ENCODE data around the gene PTPRN2. TPM values are rescaled to one million over a fixed set of nuclear protein-coding genes. Genes with fewer than 3 reads are reported as not detected.

PTPRN2 gene
- total and polyA plus RNA-seq, 2 of the 13 experiments (the other 11 are each of a cell fraction or from before 2014, with no cell fraction given), result 2.5 to 24.2 TPM

DNA sequence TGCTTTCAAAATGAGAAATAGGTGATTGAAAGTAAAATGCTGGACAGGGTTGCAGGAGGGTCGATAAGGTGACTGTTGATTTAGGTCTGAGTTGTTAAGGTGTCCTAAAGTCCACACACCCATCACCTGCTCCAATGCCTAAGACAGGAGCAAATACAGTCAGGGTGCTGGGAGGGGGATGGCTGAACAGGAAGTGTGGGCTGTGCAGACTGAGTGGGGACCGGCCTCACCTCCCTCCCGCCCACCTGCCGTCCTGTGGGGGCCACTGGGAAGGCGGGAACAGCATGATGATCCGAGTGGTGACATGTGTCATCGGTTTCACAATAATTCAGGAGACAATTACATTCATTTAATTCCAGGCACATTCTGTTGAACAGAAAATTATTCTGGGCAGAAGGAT lies 990.1 kb downstream of the PTPRN2 start:
- Histone ChIP-seq H3K9ac (ENCODE audit: insufficient read depth, low read depth, low read length) (no peak overlapping the region), H3K9me3 (ENCODE audit: low read length) (no peaks in the 10 kb centered on the region), H3K4me2 (ENCODE audit: low read depth, low read length) (no peak overlapping the region), H3K36me3 (replicated peaks in 1 of 2; ENCODE audit: control insufficient read depth in 1 of 2, insufficient read depth in 2 of 2, low read length in 2 of 2) (no peaks in the 10 kb centered on the region), H3K79me2 (ENCODE audit: insufficient read depth, low read length) (no peaks in the 10 kb centered on the region), H3K27ac (ENCODE audit: extremely low read length, insufficient read depth, low read length) (no peak overlapping the region), H4K20me1 (ENCODE audit: insufficient read depth, low read length) (no peaks in the 10 kb centered on the region), H3K4me3 (replicated peaks in 1 of 3; ENCODE audit: insufficient read depth in 1 of 3, low read depth in 2 of 3, low read length in 3 of 3) (no peak overlapping the region), H2AFZ (ENCODE audit: low read length) (no peak overlapping the region), H3K4me1 (ENCODE audit: insufficient read depth, low read length) (peaks cover 9% of the 10 kb centered on the region; the same call in 1 of the 2 replicates), H3K27me3 (ENCODE audit: control insufficient read depth in 1 of 2, insufficient read depth in 2 of 2, low read length in 2 of 2) (peaks cover 2 to 17% of the 10 kb centered on the region in 2 experiments; a peak in 3 of 5 replicates)
- FAIRE-seq (no peak), DNase-seq (ENCODE audit: low spot score) (no peak), ATAC-seq (peak; percentile 88)
- POLR2A ChIA-PET, result no interaction called here
- intact Hi-C loops (cut with micrococcal nuclease; ENCODE audit: unreplicated experiment) (no loop called here), in situ Hi-C loops (cut with HindIII; ENCODE audit: extremely low pct_ligation_motif_present, low pct_unique_long_range_greater_than_20kb) (no loop called here)
- 26% methylated on average over 7 of the region's 7 CpGs for WGBS (ENCODE audit: low lambda C conversion rate)
- no TSS peak for BruUV-seq (replicated peaks)
- CTCF ChIA-PET (ENCODE audit: low intra/inter-chr PET ratio, low total read pairs), result no interaction called here
- TF ChIP-seq DNMT3B (CRISPR knock-in tag; conservative IDR thresholded peaks at IDR 0.05), result no peak
- TF ChIP-seq ZFP90 (CRISPR knock-in tag; IDR thresholded peaks at IDR 0.05; ENCODE audit: borderline replicate concordance), result no peak
- no peak for TF ChIP-seq SIN3B (IDR thresholded peaks at IDR 0.05; ENCODE audit: low read length)
- TF ChIP-seq, protein P1, sequence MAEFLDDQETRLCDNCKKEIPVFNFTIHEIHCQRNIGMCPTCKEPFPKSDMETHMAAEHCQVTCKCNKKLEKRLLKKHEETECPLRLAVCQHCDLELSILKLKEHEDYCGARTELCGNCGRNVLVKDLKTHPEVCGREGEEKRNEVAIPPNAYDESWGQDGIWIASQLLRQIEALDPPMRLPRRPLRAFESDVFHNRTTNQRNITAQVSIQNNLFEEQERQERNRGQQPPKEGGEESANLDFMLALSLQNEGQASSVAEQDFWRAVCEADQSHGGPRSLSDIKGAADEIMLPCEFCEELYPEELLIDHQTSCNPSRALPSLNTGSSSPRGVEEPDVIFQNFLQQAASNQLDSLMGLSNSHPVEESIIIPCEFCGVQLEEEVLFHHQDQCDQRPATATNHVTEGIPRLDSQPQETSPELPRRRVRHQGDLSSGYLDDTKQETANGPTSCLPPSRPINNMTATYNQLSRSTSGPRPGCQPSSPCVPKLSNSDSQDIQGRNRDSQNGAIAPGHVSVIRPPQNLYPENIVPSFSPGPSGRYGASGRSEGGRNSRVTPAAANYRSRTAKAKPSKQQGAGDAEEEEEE (CRISPR knock-in tag; IDR thresholded peaks at IDR 0.05; ENCODE audit: borderline replicate concordance), result no peak
- TF ChIP-seq PAXIP1 (CRISPR knock-in tag; conservative IDR thresholded peaks at IDR 0.05), result peak; percentile 36; the same call in 1 of the 2 replicates
- peak; percentile 51 for TF ChIP-seq ZNF687 (CRISPR knock-in tag; IDR thresholded peaks at IDR 0.05)
- TF ChIP-seq ZNF644 (CRISPR knock-in tag; IDR thresholded peaks at IDR 0.05; ENCODE audit: low read depth), result no peak
- no peak for TF ChIP-seq GZF1 (CRISPR knock-in tag; IDR thresholded peaks at IDR 0.05)
- no peak for TF ChIP-seq ZNF326 (CRISPR knock-in tag; IDR thresholded peaks at IDR 0.05; ENCODE audit: borderline replicate concordance)
- TF ChIP-seq CEBPB (IDR thresholded peaks at IDR 0.05; ENCODE audit: borderline replicate concordance, low read depth, low read length), result 0 out of 2 replicates have a peak, but pooled peaks have one; percentile 22
- no peak for TF ChIP-seq THYN1 (CRISPR knock-in tag; IDR thresholded peaks at IDR 0.05; ENCODE audit: borderline replicate concordance, low read depth)
- no peak for TF ChIP-seq GTF2F1 (IDR thresholded peaks at IDR 0.05; ENCODE audit: low read length)
